HL-60/S4 (cell line): ENCODE data around the gene CDK5.
"Not testable (repeated sequence)": the region's sequence is repeated elsewhere in the genome, so short reads cannot be mapped to it uniquely, and the experiment has no call there.

Experiments used
- in situ Hi-C: fragments of 300-500 bp; cut with MboI; formaldehyde crosslinking; loops from 2 replicates; pipeline ENCODE4 v1.14.3; 2022; ENCODE audit warnings: low sequenced_read_pairs

CDK5 gene

GRCh38 chr7:151058781-151059366 is 1.2 kb upstream of the CDK5 start:
- in situ Hi-C loops = no loop called here

- in situ Hi-C loops = no loop called here
These were observed 488 bp upstream of the CDK5 start for GRCh38 chr7:151057989-151058780.

DNA sequence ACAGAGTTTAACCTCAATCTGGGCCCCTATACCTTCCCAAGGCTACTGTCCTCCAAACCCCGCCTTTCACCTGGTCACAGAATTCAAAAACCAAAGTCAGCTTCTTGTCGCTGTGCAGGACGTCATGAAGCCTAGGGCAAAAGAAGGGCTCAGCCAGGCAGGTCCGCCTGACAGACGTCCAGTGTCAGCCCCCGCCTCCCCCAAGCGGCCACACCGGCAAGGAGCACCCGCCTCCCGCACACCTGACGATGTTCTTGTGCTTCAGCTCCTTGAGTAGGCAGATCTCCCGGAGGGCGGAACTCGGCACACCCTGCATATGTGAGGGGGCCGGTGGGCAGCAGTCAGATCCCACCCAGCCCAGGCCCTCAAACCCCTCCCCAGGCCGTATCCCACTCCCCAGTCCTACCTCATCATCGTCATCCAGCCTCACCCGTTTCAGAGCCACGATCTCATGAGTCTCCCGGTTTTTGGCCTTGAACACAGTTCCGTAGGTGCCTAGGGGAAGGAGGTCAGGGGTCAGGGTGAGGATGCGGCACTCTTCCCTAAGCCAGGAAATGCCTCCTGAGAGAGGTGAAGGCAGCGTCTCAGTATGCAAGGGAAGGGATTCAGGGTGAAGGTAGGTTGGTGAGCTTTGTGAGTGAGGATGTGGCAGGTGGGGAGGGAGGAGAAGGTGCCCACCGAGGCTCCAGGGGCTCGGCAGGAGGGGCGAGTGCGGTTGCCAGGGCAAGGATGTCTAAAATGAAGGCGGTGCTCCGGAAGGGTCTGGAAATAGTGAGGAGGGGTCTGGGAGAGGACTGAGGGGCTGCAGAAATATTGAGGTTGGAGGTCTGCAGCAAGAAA is 811 bp downstream of the CDK5 start:
- in situ Hi-C loops = no loop called here

GRCh38 chr7:151056283-151056665 is 1.4 kb downstream of the CDK5 start:
- in situ Hi-C loops = no loop called here

DNA sequence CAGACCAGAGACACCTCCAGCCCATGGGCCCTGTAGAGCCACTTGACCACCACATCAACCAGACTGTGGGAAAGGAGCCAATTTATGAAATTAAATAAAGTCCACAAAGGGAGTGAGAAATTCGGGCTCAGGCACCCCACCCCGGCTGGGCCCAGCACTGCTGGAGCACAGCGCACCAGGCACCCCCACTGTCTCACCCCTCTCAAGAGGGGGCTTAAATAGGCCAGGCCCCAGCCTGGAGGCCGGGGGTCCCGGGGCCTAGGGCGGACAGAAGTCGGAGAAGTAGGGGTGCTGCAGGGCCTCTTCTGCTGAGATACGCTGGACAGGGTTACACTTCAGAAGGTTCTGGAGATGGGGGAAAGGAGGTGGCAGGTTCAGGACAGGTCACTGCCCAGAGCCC is 3.9 kb downstream of the CDK5 start:
- in situ Hi-C loops = no loop called here

GRCh38 chr7:151053096-151053495 is 4.6 kb downstream of the CDK5 start:
- in situ Hi-C loops = no loop called here

GRCh38 chr7:151051108-151051507 is 6.6 kb downstream of the CDK5 start:
- in situ Hi-C loops = no loop called here

DNA sequence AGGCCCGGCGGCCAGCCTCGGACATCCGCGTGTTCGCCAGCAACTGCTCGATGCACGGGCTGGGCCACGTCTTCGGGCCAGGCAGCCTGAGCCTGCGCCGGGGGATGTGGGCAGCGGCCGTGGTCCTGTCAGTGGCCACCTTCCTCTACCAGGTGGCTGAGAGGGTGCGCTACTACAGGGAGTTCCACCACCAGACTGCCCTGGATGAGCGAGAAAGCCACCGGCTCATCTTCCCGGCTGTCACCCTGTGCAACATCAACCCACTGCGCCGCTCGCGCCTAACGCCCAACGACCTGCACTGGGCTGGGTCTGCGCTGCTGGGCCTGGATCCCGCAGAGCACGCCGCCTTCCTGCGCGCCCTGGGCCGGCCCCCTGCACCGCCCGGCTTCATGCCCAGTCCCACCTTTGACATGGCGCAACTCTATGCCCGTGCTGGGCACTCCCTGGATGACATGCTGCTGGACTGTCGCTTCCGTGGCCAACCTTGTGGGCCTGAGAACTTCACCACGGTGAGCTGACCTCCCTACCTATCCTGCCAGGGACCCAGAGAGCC is 8.7 kb downstream of the CDK5 start:
- in situ Hi-C loops = no loop called here

DNA sequence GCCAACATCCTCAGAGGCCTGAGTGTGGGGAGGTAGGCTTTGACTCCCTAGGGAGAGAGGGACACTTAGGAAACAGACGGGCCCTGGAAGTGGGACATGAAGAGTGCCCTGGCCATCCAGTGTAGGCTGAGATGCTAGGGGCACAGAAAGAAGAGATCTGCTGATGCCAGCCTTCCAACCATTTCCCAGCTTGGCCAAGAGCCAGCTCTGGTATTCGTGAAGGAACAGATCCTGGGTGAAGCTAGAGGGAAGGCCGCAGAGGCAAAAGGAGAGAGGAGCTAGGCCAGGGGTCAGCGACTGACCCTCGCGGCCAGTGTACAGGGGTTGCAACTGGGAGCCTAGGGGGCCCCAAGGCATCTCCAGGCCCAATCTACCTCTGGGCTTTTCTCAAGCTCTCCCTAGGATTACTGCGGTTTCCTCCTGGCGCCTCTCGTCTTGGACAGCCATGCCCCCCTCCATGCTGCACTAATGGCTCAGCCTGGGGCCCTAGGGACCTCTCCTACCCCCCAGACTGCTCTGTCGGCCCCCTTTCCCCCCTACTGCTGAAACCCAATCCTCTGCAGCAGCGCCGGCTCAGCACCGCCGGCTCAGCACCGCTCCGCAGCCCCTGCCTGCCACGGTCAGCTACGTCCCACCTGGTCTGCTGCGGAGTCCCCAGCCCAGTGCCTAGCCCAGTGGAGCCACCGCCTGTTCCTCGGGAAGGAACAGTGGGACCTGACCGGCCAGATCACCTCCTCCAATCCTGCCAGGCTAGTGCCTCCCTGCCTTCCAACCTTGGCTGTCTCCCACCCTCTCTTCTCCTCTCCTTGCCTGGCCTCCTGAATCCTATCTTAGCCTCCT is 9.5 kb downstream of the CDK5 start, which contains the start of gene ASIC3:
Gene ASIC3 (plus strand): TSS at position 556 of the 840 bp plus-strand sequence. CDS start 355 bp downstream, outside the sequence.
- in situ Hi-C loops = no loop called here

DNA sequence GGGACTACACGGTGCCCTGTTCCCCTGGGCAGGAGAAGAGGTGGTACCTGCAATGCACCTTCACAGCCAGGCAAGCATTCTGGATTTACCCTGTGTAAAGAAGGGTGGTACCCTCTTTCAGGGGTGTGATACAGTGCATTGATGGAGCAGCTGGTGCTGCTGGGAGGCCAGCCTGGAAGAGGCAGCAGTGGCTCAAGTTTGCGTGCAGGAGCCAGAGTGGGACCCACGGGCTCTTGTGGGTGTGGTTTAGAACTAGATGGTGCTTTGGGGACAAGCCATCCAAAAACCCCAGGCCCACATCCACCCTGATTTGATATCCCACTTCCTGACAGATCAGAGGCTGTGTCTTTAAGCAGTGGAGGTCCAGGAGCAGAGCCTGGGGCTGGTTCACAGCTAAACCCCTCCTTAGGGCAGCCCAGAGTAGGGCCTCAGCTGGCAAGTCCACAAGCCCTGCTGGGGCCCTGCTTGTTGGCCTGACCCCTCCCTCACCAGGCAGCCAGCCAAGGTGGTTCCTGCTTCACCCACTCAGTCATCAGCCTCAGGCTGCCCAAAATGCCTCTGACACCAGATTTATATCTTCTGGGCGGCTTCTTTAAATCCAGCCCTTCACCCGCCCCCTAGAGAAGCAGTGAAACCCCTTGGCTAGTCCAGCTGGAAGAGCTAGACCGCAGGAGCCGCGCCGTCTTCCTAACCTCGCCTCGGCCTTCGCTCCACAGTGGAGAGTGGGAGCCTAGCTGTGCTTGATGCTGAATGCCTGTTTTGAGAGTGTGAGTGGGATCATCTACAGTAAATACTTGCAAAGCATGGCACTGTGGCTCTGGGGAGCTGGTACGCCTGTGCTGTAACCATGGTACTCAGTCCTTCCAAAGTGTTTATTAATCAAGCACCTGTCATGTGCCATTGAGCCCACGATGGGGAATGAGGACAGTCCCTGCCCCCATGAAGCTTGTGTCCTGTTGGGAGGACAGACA is 10.8 kb downstream of the CDK5 start:
- in situ Hi-C loops = no loop called here

DNA sequence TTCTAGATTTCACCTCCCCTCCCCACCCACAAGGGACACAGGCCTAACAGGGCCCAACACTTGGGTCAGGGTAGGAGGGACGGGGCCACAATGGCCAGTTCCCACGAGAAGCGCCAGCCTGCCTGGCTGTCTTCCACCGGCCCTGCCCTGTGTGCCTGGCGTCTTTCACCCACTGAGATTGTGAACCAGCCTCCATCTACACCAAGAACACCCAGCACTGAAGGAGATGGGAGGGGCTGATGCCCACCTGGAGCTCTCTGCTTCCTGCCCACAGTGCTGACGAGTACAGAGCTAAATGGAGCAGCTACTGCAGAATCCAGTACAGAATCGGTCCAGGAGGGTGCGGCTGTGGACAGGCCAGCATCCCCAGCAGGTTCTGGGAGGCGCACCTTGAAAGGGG is 11.7 kb downstream of the CDK5 start:
- in situ Hi-C loops = no loop called here

DNA sequence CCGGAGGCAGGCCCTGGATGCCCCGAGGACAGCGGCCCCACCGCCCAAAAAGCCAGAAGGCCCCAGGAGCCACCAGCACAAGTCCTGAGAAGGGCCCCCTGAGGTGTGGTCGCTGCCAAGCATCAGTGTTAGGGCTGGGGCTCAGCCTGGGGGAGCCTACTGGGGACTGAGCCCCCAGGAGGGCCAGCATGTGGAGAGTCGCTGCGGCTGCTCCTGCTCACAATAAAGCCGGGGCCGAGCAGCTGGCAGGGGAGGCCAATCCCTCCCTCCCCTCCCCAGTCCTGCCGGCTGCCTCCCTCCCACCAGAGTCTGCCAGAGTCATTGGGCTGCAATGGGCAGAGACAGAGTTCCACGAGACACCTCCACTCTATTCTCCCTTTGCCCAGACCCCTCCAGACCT is 12.4 kb downstream of the CDK5 start:
- in situ Hi-C loops = no loop called here

DNA sequence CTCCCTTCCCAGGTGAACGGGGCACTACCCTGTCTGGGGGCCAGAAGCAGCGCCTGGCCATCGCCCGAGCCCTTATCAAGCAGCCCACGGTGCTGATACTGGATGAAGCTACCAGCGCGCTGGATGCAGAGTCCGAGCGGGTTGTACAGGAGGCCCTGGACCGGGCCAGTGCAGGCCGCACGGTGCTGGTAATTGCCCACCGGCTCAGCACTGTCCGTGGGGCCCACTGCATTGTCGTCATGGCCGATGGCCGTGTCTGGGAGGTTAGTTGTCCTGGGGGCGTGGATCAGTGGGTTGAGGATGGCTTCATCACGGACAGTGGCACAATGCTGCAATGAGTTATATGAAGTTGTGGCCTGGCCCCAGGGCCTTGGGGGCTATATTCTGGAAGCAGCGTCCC is 13.7 kb downstream of the CDK5 start:
- in situ Hi-C loops = no loop called here

DNA sequence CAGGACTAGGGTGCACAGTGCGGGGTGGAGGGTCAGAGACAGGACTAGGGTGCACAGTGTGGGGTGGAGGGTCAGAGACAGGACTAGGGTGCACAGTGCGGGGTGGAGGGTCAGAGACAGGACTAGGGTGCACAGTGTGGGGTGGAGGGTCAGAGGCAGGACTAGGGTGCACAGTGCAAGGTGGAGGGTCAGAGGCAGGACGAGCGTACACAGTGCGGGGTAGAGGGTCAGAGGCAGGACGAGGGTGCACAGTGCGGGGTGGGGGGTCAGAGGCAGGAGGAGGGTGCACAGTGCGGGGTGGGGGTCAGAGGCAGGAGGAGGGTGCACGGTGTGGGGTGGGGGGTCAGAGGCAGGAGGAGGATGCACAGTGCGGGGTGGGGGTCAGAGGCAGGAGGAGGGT is 14.2 kb downstream of the CDK5 start:
- in situ Hi-C loops = not testable (repeated sequence)

GRCh38 chr7:151040616-151041375 is 16.9 kb downstream of the CDK5 start:
- in situ Hi-C loops = no loop called here

DNA sequence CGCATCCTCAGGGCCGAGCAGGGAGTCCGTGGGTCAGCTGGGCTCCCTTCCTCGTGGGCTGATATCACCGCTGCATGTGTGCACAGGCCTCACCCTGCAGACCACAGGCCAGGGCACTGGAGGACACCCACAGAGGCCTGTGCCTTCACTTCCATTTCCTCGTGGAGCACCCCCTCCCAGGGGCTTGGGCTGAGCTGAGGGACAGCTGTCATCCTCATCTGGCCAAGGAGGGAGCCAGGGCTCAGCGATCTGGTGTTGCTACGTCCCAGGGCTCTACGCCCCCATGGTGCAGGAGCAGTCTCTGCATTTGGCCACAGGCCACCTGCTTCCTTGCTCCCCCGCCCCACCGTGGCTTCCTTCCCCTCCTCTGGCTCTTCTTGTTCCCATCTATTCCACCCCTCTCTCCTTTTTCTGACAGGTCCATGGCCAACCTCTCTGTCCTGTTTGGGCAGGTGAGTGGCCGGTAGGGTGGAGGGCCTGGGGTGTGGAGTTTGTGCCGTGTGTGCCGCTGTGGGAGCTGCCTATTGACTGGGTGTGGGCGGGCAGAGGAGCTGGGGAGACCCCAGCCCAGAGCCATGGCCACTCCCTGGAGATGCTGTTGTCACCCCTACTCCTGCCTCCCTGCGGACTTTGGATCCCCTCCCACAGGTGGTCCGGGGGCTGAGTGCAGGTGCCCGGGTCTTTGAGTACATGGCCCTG is 17.7 kb downstream of the CDK5 start:
- in situ Hi-C loops = no loop called here

GRCh38 chr7:151038951-151039849 is 18.5 kb downstream of the CDK5 start:
- in situ Hi-C loops = no loop called here
